Measurements from ENCODE around the gene CASP9.
"Not testable (repeated sequence)": the region's sequence is repeated elsewhere in the genome, so short reads cannot be mapped to it uniquely, and the experiment has no call there.

CASP9 gene

DNA sequence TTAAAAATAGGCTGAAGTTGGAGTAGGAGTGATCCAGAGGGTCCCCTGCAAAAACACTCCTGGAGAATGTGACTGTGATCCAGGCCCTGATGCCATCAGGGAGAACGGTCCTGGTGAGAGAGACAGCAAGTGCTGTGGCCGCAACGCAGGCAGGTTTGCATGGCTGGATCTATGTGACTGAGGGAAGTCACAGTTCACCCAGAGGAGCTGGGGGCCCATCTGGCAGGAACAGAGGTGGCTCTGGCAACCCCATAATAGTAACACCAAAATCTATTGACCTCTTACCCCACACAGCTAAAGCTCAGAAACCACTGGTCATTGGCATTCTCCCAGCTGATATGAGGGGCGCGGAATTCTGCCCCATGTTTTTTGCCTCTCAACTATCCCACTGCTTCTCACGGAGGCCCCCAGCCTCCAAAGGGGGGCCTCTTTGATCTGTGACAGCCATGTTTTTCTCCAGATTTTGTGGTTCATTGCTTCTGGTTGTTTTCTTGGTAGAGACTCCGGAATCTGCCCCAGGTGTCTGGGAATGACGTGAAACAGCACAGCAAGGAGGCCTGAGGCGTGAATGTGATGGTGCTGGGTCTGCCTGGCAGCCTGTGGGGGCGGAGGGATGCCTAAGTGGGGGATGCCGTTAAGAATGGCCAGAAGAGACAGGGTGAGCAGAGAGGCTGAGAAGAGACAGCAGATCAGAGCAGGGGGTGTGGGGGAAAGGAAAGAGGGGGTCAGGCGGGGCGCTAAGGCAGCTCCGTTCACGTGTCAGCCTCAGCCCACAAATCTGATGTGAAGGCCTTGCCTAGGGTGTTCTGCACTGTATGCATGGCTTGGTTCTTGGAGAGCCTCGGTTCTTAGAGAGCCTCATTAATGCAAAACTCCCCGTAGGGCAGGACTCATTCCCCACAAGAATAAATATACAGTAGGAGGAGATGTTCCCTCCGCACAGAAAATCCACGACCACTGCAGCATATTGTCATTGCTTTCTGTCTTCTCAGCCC is 23.5 kb downstream of the CASP9 start:
- no peak for DNase-seq (ENCODE audit: low read depth)

DNA sequence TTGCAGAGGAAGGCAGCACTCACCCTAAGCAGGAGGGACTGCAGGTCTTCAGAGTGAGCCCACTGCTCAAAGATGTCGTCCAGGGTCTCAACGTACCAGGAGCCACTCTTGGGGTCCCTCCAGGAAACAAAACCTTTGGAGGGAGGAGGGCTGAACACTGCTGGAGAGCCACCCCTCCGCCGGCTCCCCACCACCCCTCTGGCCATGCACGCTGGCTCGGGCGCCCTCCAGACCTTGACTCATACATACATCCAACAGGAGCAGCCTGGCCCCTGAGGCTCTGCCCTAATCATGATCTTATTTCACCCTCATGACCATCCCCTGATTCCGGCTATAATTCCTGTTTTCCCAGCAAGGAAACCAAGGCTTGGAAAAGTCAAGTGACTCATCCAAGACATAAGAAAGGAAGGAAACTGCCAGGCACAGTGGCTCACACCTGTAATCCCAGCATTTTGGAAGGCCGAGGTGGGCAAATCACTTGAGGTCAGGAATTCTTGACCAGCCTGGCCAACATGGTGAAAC is 30.1 kb downstream of the CASP9 start:
- no peak for DNase-seq (ENCODE audit: low read depth)

DNA sequence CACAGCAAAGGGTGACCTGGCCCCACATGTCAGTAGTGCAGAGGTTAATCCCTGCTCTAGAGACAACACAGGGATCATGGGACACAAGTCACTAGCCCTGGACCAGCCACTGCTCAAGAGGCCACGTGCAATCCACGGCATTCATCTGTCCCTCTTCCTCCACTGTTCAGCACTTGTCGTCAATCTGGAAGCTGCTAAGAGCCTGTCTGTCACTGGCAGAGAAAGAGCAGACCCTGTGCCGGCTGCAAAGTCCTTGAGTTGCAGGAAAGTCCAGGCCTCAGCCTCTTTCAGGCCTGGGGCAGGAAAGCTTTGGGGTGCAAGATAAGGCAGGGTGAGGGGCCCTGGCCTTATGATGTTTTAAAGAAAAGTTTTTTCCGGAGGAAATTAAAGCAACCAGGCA is 31.4 kb downstream of the CASP9 start:
- no peak for DNase-seq (ENCODE audit: low read depth)

DNA sequence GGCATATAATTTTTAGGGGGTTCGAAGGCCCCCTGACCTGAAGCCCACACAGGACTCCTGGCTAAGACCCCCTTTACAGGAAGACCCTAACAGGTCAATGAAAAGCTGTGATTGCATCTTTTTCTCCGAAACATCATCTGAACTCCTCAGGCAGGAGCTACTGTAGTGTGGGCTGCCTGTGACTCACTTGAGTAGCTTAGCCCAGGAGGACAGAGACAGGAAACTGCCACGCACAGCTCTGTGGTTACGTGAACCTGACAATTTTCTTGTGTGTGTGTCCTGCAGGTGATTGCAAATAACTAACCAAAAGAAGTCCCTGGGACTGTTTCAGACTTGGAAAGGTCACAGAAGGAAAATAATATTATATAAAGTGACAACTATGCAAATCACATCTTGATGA is 33.0 kb downstream of the CASP9 start:
- not testable (repeated sequence) for DNase-seq (ENCODE audit: low read depth)

DNA sequence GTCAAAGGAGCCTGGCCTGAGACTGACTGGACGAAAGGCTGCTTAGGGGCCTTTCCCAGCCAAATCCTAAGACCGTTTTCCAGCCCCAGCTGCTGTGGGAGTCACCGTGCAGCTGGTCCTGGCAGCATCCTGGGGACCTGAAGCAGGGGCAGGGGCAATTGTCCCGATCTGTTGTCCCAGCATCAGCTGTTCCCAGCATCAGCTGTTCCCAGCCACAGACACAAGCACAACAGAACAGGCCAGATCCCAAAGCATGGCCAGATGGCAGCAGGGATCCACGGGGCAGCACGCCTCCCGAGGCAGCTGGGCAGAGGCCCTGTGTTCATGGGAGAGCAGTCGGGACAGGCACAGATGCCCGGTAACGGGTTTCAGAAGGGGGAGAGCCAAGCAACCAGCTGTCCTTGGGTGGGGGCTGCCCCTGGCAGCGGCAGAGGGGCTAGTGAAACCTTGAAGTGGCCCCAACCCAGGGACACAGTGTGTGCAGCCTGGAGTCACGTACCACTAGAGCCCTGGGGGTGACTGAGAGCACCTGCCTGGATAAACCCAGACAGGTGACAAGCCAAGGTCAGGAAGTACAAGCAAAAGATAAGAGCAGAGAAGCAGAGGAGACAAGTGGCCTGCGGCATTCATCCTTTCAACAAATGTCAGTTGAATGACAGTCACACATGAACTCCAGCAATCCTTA is 34.8 kb downstream of the CASP9 start:
- no peak for DNase-seq (ENCODE audit: low read depth)

DNA sequence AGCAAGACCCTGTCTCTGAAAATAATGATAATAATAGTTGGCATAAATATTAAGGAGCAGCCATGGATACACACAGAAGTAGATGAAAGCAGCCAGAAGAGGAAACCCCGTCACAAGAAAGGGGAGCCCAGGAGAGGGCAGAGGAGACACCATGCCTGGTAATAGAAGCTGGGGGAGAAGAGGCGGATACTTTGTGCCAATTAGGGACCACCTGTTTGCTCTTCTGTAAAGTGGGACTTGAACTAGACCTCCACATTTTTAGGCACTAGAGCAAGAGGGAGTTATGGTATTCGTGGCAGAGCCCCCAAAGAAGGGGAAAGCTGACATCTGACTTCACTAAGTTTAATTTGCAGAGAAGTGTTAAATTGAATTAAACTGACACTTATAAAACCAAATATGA is 35.6 kb downstream of the CASP9 start:
- no peak for DNase-seq (ENCODE audit: low read depth)

DNA sequence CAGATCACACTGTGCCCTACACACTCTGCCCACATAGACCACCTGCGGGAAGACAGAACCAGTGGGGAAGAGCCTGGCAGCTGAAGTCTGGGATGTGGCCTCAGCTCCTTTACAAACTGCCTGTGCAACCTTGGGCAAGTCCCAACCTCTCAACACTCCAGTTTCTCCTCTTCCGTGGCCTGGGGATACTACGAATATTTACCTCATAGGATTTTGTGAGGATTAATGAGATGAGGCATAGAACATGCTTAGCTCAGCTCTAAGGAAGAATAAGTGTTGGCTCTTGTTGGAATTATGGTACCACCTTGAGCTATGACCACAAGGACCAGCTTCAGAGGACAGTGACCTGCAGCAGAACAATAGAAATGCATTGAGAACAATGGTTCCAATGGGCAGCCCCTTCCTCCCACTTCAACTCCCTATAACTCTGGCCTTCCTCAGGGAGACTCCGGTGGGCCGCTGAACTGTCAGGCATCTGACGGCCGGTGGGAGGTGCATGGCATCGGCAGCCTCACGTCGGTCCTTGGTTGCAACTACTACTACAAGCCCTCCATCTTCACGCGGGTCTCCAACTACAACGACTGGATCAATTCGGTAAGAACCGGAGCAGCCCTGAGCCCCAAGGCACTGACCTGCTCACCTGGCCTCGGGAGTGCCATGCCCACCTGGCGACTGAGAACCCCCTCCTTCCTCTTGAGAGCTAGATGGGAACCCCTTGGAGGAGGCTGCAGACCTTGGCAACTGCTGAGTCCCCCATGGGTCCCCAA is 37.0 kb downstream of the CASP9 start:
- not testable (repeated sequence) for DNase-seq (ENCODE audit: low read depth)

DNA sequence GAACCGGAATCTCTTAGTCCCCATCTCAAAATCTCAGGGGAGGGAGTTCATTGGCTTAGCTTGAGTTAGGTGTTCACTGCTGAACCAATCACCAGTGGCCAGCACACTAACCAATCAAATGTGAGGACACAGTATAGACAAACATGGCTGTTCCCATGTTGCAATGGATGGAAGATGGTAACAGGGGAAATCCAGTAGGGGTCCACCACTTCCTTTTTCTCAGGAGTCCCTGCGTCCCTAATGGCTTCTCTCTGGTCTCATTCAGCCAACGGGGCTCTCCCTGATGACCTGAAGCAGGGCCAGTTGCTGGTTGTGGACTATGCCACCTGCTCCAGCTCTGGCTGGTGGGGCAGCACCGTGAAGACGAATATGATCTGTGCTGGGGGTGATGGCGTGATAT is 38.4 kb downstream of the CASP9 start:
- DNase-seq (ENCODE audit: low read depth): no peak

DNA sequence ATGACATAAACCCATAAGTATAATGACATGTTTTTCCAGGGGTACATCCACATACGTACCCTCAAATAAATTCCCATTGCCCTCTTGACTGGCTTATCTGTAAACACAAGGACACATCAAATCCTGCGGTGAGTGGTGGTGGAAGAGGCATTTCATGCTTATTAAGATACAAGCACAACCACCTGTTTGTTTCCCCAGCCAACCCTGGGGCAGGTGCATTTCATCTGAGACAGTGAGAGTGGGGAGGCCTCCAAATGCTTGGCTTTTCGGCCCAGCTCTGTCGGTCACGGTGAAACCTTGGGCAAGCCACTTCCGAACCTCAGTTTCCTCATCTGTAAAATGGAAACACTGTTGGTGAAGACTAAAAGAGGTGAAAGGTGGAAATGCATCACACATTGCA is 39.6 kb downstream of the CASP9 start:
- not testable (repeated sequence) for DNase-seq (ENCODE audit: low read depth)

DNA sequence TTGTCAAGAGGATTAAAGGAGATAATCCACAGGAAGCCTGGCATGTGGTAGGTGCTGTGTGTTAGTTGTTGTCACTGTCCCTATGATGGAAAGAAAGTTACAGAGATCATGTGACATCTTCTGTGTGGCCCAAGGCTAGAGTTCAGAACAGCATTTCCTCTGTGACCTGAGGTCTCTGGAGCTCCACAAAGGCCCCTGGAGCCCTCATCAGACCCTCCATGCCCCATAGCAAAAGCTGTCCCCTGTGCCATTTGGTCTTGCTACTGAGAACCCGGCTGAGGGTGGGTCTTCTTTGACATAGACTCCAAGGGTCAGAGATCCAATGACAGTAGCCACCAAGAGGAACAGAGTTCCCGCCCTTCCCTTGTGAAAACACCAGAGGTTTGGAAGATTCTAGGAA is 40.0 kb downstream of the CASP9 start:
- no peak for DNase-seq (ENCODE audit: low read depth)

DNA sequence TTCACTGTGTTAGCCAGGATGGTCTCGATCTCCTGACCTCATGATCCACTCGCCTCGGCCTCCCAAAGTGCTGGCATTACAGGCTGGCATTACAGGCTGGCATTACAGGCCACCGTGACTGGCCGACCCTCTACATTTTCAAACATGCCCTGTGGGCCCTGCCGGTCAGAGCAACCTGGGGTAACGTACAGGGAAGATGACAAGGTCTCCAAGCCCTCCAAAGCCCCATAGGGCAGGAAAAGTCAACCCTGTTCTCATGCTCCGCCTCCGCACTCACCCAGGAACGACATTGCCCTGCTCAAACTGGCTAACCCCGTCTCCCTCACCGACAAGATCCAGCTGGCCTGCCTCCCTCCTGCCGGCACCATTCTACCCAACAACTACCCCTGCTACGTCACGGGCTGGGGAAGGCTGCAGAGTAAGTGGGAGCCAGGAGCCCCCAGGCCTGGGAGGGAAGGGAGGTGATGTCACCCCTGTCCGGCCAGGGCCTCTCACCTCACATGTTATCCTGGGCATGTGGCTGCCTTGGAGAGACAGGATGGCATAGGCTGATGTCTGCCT is 41.0 kb downstream of the CASP9 start:
- DNase-seq (ENCODE audit: low read depth): not testable (repeated sequence)

DNA sequence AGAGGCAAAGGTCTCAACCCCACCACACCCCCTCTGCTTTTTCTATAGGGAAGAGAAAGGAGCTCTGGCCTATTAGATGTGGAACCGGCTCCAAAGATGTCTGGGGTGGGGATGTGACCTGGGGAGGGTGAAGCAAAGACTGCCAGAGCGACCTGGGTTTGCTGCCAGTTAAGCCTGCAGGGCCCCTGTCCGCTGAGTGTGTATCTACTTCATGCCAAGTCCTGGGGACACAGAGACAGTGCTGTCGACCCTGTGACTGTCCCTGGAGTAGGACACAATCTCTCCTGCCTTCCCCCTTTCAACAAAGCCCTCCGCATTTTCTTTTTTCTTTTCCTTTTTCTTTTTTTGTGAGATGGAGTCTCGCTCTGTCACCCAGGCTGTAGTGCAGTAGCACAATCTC is 41.6 kb downstream of the CASP9 start:
- DNase-seq (ENCODE audit: low read depth): not testable (repeated sequence)

DNA sequence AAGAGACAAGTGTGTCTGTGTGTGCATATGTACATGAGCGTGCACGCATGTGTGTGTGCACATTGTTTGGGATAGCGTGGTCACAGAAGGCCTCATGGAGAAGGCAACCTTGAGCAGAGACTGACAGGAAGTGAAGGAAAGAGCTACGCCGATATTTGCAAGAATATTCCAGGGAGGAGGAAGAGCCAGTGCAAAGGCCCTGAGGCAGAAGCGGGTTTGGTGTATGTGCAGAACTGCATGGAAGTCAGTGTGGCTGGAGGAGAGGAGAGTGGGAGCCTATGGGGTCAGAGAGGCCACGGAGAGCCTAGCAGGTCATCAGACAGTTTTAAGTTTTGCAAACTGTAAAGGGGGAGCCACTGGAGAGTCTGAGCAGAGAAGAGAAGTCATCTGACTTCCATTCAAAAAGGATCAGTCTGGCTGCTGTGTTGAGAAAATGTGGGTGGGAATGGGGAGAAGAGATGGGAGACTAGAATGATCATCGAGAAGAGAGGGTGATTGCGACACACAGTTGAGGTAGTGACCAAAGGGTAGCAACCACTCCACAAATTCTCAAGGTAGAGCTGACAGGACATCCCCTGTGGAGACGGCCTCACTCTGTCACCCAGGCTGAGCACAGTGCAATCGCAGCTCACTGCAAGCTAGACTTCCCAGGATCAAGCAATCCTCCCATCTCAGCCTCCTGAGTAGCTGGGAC is 44.2 kb downstream of the CASP9 start:
- DNase-seq (ENCODE audit: low read depth): no peak

DNA sequence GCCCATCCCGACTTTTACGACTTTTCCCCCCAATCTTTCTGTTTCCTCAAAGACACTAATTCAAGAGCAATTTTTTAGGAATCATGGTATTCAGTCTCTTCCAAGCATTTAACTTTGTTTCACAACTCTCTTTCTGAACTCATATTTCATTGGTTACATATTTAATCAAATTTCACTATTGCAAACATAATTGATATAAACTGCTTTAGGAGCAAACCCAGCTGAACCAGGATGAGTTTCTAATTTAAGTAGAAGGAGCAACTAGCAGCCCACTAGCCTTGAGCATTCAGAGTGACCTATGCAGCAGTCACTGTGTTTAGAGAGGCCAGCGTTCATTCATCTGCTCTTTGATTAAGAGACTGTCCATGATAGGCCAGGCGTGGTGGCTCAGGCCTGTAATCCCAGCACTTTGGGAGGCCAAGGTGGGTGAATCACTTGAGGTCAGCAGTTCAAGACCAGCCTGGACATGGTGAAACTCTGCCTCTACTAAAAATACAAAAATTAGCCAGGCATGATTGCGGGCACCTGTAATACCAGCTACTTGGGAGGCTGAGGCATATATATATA is 46.3 kb downstream of the CASP9 start:
- no peak for DNase-seq (ENCODE audit: low read depth)

DNA sequence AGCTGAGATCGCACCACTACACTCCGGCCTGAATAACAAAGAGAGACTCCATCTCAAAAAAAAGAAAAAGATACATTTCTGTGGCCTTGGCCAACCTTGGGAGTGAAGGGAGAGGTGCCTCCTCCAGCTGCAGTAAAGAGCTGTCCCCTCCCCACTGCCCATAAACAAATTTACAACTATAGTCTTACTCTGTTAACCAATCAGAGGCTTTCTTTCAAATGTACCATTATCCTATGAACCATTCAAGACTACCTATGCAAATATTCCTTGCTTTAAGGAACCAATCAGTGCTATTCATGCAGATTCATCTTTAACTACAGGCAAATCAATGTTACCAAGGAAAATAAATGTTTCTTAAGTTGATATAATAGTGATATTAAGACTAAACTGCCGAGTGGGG is 47.1 kb downstream of the CASP9 start:
- no peak for DNase-seq (ENCODE audit: low read depth)

DNA sequence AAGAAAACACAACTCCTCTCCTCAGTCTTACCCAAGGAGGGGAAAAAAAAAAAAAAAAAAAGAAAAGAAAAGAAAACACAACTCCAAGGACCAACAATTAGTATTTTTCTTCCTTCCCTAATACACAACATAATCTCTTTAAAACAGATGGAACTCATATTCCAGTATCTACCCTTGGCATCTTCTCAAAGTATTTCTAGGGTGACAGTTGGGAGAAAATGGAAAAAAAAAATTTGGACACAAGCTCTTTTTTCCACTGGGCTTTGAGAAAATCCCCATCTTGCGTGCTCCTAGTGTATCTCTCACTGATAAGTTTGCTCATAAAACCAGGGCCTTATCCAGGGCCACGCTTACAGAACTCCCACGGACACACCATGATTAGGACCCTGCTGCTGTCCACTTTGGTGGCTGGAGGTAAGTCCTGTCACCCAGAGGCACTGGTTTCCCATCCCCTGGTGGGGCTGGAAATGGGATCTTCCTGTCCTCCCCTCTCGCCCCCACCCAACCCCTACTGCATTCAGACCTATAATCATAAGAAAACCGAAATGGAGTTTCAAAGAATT is 48.2 kb downstream of the CASP9 start, which contains the start of gene CELA2B:
Gene CELA2B (plus strand): TSS at position 353 of the 563 bp plus-strand sequence. CDS start 22 bp downstream, at position 375.
- DNase-seq (ENCODE audit: low read depth): no peak

DNA sequence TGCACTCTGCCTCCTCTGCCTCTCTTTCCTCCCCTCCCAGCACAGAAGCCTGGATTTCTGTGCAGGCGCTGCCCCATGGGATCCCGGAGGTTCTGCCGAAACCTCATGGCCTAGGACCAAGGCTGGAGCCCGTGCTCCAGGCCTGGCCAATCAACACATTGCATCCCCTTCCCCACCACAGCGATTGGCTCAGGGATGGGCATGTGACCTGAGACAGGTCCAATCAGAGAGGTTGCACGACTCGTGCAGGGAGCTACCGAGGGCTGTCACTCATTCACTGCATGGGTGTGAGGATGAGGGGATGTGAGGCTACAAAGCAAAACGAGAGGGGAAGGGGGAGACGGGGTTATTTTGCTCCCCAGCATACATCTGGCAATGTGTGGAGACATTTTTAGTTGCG is 51.4 kb downstream of the CASP9 start:
- no peak for DNase-seq (ENCODE audit: low read depth)

DNA sequence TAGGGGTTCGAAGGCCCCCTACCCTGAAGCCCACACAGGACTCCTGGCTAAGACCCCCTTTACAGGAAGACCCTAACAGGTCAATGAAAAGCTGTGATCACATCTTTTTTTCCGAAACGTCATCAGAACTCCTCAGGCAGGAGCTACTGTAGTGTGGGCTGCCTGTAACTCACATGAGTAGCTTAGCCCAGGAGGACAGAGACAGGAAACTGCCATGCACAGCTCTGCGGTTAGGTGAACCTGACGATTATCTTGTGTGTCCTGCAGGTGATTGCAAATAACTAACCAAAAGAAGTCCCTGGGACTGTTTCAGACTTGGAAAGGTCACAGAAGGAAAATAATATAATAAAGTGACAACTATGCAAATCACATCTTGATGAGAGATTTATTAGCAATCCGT is 52.3 kb downstream of the CASP9 start:
- DNase-seq (ENCODE audit: low read depth): not testable (repeated sequence)

DNA sequence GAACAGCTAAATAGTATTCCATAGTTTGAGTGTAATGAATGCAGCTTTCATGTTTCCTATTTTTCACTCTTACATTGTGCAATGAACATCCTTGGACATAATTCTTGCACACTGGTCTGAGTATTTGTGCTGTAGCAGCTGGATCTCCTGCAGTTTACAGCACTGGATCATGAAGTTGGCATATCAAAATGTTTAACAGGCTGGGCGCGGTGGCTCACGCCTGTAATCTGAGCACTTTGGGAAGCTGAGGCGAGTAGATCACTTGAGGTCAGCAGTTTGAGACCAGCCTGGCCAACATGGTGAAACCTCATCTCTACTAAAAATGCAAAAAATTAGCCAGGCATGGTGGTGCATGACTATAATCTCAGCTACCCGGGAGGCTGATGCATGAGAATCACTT is 52.9 kb downstream of the CASP9 start:
- not testable (repeated sequence) for DNase-seq (ENCODE audit: low read depth)

DNA sequence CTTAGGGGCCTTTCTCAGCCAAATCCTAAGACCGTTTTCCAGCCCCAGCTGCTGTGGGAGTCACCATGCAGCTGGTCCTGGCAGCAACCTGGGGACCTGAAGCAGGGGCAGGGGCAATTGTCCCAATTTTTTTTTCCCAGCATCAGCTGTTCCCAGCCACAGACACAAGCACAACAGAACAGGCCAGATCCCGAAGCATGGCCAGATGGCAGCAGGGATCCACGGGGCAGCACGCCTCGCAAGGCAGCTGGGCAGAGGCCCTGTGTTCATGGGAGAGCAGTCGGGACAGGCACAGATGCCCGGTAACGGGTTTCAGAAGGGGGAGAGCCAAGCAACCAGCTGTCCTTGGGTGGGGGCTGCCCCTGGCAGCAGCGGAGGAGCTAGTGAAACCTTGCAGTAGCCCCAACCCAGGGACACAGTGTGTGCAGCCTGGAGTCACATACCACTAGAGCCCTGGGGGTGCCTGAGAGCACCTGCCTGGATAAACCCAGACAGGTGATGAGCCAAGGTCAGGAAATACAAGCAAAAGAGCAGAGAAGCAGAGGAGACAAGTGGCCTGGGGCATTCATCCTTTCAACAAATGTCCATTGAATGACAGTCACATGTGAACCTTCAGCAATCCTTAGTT is 54.1 kb downstream of the CASP9 start:
- not testable (repeated sequence) for DNase-seq (ENCODE audit: low read depth)

Measured in activated T-cell treated with anti-CD3 and anti-CD28 coated beads for 48 hours (primary cell).